Activated naive CD4-positive, alpha-beta T cell treated with anti-CD3 and anti-CD28 coated beads, Interleukin-2, amount 50 U/mL, for 16 hours (primary cell): ENCODE measurements around the gene TRPV5.
"Not testable (repeated sequence)": the region's sequence is repeated elsewhere in the genome, so short reads cannot be mapped to it uniquely, and the experiment has no call there.

ENCODE experiments used
- DNase-seq: peaks from one replicate; pipeline ENCODE4 v3.0.0-alpha.2; 2020

The TRPV5 gene

GRCh38 chr7:142933624-142934023 is at the start of gene TRPV5:
TSS of gene TRPV5 (minus strand) at chr7:142933746. CDS start at chr7:142933459, 287 bp downstream.
- DNase-seq: no peak

DNA sequence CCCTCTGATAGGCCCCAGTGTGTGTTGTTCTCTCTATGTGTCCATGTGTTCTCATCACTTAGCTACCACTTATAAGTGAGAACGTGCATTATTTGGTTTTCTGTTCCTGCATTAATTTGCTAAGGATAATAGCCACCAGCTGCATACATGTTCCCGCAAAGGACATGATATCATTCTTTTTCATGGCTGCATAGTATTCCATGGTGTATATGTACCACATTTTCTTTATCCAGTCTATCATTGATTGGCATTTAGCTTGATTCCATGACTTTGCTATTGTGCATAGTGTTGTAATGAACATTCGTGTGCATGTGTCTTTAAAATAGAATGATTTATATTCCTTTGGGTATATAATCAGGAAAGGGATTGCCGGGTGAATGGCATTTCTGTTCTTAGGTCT is 44.9 kb upstream of the TRPV5 start:
- not testable (repeated sequence) for DNase-seq

DNA sequence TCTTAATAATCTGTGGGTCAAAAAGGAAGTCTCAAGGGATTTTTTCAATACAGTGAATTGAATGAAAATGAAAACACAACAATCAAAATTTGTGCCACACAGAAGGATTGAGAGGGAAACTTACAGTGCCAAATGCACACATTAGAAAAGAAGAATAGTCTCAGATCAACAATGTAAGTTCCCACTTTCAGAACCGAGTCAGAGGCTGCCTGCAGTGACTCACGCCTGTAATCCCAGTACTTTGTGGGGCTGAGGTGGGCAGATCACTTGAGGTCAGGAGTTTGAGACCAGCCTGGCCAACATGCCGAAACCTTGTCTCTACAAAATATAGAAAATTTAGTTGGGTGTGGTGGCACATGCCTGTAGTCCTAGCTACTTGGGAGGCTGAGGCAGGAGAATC is 41.1 kb upstream of the TRPV5 start:
- no peak for DNase-seq

DNA sequence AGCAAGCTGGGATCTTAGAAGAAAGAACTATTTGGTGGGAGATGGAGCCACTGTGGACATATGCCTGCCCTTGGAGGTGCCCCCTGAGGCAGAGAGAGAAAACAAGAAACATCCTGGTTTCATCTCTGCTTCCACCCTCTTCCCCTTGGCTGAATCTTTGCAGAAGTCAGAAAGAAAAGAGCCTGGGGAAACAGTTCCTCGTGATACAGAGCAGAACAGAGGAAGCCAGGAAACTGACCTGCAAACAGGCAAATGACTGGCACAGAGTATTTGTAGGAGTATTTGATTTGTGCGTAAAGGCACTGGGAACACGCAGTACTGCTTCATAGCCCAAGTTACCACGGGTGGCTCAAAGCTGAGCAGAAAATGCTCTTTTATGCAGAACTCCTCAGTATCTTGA is 35.6 kb upstream of the TRPV5 start:
- no peak for DNase-seq

- DNase-seq: no peak
Observed at GRCh38 chr7:142968229-142968628, 34.7 kb upstream of the TRPV5 start.

DNA sequence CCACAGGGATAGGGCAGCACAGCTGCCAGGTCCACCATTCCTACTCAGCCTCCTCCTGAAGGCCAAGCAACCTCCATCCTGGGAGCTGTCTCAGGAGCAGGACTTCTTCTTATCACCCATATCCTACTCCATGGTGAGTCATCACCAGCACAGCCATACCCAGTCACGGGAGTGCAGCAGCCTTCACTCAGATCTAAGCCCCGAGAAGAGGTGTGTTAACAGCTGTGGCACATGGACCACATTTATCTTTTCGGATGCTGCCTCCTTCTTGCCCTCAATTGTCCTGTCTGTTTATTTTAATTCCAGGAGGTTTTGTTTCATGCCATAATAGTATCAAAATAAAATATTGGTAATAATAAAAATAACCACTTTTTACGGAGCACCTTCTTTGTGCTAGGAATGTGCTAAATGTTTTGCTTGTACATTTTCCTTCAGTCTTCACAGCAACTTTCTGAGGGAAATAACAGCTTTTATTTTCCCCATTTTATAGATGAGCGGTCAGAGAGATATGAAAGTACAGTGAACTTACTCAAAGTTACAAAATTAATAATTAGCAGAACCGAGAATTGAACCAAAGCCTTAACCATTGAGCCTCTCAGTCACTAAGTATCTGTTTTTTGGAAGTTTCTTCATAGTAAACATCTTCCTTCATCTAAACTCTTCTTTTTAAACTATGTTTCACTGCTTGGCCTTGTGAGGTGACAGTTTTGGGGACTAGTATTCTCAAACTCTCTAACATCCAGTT is 31.1 kb upstream of the TRPV5 start:
- no peak for DNase-seq

DNA sequence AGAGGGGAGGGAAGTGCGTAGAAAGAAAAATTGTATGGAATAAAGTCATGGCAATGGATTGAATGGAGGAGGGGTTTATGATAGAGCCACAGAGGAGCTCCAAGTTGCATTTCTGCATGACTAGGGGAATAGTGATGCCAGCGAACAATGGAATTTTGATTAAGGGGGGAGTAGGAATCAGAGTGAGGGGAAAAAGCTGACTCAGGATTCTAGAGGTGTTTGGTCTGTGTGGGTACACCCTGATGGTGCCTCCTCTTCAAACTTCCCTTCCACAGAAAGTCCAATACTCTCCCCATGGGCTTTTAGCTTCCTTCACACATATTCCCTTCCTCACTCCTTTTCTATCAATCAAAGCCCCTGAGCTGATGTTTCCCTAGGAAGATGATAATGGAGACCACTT is 30.4 kb upstream of the TRPV5 start:
- no peak for DNase-seq

GRCh38 chr7:142962991-142963390 is 29.4 kb upstream of the TRPV5 start:
- no peak for DNase-seq

- no peak for DNase-seq
Observed at GRCh38 chr7:142961973-142962926, 28.7 kb upstream of the TRPV5 start, which contains the start of gene KEL. TSS of gene KEL (minus strand) at chr7:142962363. CDS start at chr7:142962206, 157 bp downstream.

- DNase-seq: no peak
Observed at GRCh38 chr7:142961595-142961972, 28.0 kb upstream of the TRPV5 start.

- DNase-seq: no peak
Observed at GRCh38 chr7:142960955-142961512, 27.5 kb upstream of the TRPV5 start.

- no peak for DNase-seq
Observed at GRCh38 chr7:142959202-142959601, 25.7 kb upstream of the TRPV5 start.

DNA sequence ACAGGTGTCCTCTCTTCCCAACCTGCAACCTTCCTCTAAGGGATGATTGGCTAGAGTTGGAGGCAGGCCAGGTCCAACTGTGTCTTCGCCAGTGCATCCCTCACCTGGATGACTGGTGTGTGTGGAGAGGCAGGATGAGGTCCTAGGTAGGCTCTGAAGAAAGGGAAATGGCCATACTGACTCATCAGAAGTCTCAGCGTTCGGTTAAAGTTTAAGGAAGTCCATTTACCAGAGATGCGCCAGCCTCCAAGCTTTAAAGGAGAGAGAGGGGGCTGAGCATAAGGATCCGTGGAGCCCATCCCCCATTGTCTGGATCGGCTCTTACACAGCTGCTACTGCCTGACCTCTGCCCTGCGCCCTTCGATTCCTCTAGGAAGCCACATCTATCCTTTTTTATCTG is 24.2 kb upstream of the TRPV5 start:
- DNase-seq: no peak

- no peak for DNase-seq
Observed at GRCh38 chr7:142956951-142957623, 23.5 kb upstream of the TRPV5 start.

- DNase-seq: no peak
Observed at GRCh38 chr7:142954680-142955268, 21.2 kb upstream of the TRPV5 start.

DNA sequence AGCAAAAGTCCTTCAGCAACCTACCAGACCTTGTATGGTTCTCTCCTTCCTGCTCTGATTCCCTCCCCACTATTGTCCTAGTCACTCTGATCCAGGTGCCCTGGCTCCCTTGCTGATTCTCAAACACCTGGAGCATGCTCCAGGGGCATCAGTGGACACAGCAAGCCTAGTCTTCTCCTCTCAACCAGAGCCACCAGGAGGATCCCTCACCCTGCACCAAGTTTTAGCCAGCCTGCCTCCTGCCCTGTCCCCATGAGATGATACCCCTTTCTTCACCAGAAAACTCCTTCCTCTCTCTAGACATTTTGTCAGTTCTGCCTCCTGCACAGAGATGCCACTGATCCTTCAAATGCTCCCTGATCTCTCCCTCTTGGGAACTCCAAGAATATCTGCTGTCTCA is 16.7 kb upstream of the TRPV5 start:
- DNase-seq: no peak

GRCh38 chr7:142948603-142949002 is 15.1 kb upstream of the TRPV5 start:
- DNase-seq: no peak

- no peak for DNase-seq
Observed at GRCh38 chr7:142945001-142945400, 11.5 kb upstream of the TRPV5 start.

- no peak for DNase-seq
Observed at GRCh38 chr7:142943706-142944268, 10.2 kb upstream of the TRPV5 start.

GRCh38 chr7:142942746-142943145 is 9.2 kb upstream of the TRPV5 start:
- no peak for DNase-seq

DNA sequence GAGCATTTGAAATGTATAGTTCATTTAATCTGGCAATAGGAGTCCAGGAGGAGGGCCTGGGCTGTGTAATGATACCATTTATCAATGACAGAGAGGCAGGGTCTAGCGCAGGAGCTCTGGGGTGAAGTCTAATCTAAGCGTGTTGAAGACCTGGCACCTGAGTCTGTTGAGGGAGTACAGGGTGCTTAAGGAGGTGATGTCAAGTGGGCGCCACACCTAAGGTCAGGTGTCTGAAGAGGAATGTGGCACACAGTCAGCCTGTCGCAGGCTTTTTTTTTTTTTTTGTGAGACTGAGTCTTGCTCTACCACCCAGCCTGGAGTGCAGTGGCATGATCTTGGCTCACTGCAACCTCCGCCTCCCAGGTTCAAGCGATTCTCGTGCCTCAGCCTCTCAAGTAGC is 8.0 kb upstream of the TRPV5 start:
- no peak for DNase-seq

GRCh38 chr7:142940966-142941535 is 7.5 kb upstream of the TRPV5 start:
- DNase-seq: no peak
